Gastroesophageal sphincter (tissue), 3 donors: ENCODE data around the gene KLHL17.

Experiments
- EP300 ChIP-seq: sonication (generic); formaldehyde crosslinking; IDR thresholded peaks from one replicate; pipeline ENCODE4 v1.6.1; 2017; ENCODE audit warnings: antibody characterized with exemption, mild to moderate bottlenecking
- POLR2A ChIP-seq, 2 donors: fragments of 450-650 bp; IDR thresholded peaks; one replicate each; pipeline ENCODE4 v1.6.1; 2017; ENCODE audit warnings: antibody characterized with exemption in 2 of 2, mild to moderate bottlenecking in 2 of 2, moderate library complexity in 1 of 2
- TF ChIP-seq, protein P1 (sequence below), 4 experiments: fragments of 200-600 bp in 2 of 4; fragments of 450-650 bp in 2 of 4; sonication (generic) in 1 of 4; IDR thresholded peaks; one replicate each; pipeline ENCODE4 v1.5.1; 2017 to 2019; ENCODE audit warnings: antibody characterized with exemption in 4 of 4, mild to moderate bottlenecking in 2 of 4, moderate library complexity in 2 of 4

DNA sequence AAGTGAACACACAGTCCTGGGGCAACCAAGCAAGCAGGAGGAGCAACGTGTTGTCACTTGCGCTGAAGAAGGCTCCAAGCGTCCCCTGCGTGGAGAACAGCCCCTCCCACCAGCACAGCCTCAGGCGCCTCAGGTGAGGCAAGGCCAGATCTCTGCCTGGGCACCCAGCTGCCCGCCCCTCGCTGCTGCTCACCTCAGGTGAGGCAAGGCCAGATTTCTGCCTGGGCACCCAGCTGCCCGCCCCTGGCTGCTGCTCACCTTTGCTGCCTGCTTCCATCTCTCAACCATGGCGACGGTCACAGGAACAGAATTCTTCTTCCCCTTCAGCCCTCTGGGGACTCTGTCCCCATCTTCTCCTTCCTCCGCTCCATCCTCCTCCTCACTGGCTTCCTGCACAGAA, 3.7 kb upstream of the KLHL17 start:
- TF ChIP-seq, protein P1, sequence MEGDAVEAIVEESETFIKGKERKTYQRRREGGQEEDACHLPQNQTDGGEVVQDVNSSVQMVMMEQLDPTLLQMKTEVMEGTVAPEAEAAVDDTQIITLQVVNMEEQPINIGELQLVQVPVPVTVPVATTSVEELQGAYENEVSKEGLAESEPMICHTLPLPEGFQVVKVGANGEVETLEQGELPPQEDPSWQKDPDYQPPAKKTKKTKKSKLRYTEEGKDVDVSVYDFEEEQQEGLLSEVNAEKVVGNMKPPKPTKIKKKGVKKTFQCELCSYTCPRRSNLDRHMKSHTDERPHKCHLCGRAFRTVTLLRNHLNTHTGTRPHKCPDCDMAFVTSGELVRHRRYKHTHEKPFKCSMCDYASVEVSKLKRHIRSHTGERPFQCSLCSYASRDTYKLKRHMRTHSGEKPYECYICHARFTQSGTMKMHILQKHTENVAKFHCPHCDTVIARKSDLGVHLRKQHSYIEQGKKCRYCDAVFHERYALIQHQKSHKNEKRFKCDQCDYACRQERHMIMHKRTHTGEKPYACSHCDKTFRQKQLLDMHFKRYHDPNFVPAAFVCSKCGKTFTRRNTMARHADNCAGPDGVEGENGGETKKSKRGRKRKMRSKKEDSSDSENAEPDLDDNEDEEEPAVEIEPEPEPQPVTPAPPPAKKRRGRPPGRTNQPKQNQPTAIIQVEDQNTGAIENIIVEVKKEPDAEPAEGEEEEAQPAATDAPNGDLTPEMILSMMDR (IDR thresholded peaks at IDR 0.05), result no peak
- TF ChIP-seq POLR2A (IDR thresholded peaks at IDR 0.05) (no peak), EP300 (no peak)
